ENCODE results near the gene PDLIM7.

The PDLIM7 gene

GRCh38 chr5:177455036-177455660 lies 42.3 kb downstream of the PDLIM7 start:
- peak; percentile 95 for DNase-seq

DNA sequence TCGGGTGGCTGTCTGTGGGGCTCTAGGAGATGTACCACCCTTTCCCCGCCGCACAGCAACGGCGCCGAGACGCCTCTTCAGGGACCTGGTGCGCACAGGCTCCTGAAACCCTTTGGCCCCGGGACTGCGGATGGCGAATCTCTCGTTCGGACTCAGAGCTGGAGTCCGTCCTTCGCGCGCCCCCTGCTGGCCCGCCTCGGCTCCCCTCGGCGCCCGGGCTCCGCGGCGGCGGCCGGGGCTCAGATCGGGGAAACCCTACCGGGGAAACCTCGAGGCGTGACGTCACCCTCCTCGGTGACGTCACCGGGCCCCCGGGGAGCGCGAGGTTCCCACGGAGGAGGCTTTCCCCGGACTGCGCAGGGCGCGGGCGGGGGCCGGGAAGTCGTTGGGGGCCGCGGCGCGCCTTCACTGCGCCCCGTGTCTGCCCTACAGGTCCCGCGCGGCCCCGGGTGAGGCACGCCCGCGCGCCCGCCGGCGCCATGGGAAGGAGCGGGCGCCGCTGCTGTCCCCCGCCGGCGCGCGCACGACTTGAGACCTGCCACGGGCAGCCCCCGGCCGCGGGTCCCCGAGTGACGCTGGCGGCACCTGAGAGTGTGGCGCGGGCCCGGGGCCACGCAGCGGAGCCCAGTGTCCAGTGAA lies 42.9 kb downstream of the PDLIM7 start:
- DNase-seq, result peak; percentile 94

GRCh38 chr5:177453852-177454396 lies 43.5 kb downstream of the PDLIM7 start:
- peak; percentile 45 for DNase-seq

DNA sequence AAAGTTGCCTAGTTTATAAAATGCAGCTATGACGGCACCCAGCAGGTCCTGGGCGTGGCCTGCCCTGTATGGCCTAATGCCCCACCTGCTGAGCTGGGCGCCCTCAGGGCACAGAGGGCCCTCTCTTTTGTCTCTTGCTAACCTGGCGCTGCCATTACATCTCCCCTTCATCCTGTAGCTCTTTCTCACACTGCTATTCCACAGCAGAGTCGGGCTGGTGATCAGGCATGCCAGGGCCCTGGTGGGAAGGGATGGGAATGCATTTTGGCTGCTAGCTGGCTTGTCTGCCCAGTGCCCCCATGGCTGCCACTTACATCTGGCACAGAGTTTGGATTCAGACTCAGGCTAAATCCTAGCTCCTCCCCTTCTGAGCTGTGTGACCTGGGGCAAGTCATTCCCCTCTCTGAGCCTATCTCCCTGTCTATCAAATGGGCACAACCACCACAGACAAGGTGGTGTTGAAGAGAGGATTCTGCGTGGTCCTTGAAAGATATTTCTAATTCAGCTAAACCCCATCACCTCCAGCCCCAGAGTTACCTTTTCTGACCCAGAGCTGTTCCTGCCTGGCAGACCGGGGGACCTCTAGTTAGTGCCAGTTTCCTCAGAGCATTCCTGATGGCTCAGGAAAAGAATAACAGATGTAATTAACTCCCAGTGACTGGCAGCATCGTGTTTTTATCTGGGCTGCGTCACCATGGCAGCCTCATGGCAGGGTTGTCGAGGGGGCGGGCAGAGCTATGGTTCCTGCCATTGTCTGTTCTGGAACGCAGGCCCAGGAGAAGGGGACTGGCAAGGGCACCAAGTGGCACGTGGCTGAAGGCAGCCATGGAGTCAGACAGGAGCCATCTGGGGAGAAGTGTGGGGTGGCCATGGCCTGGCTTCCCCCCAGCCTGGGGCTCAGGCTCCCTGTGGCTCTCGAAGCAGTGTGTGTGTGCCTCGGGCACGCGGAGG lies 44.4 kb downstream of the PDLIM7 start:
- DNase-seq, result no peak

GRCh38 chr5:177450667-177451424 lies 46.6 kb downstream of the PDLIM7 start:
- DNase-seq, result no peak

DNA sequence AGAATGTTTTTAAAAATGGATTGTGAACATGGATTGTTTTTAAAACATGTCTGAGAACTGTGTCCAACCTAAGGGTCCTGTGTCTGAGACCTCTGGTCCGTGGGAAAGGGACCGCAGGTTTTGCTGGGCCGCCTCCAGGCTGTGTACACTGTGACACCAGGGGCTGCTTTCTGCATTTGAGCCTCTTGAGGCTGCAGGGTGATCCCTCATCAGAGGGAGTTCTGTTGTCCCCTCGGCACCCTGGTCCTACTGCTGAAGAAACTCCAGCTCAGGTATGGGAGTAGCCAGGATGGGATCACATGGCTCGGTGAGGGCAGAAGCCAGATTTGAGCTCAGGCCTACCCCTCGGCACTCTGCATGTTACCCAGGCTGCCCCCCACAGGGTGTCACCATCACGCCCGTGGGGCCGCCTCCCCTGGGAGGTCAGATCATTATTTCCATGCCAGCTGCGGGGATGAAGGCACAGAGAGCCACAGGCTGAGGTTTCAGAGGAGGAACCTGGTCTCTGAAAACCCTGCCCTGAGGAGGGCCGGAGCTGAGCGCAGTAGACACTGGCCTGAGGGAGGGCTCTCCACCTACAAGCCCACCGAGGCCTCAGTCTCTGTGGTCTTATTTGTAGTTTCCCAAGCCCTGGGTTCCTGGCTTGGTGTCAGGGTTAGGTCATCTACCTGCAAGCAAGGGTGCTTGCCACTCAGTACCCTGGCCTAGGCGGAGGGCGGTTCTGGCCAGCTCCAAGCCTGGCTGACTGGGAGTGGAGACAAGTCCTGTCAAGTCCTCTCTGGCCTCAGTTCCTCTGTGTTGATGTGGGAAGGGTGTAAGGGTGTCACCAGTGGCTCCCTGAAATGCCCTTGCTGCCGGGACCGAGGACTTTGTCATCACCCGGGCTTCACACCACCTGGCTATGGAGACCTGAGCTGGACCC lies 48.0 kb downstream of the PDLIM7 start:
- DNase-seq, result no peak

- no peak for DNase-seq
These were observed 49.0 kb downstream of the PDLIM7 start for GRCh38 chr5:177448244-177448950.

DNA sequence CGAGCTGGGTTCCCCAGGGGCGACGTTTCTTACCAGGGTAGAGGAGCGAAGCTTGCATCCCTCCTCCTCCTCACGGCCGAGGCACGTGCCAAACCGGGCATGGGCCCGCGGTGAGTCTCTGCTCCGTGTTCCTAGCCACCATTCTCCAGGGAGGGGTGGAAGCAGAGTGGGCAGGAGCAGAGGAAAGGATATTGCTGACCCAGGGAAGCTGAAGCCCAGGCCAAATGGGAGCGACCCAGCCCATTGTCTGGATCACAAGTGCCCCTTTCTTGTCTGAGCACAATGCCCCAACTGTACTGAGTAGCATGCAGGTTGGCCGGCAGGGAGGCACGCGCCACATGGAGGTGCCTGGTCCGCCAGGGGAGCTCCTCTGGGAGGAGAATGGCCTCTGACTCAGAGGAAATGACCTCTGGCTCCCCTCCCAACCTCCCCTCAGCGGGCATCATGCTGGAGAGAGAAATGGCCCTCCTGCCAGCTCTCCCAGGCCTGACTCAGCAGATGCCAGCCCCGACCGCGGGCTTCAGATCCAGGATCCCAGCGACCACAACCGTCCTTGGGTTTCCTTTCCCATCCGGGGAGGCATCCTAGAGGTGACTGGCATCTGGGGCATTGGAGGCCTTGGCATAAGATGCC lies 49.7 kb downstream of the PDLIM7 start:
- DNase-seq, result peak; percentile 46

- DNase-seq, result peak; percentile 79
These were observed 50.3 kb downstream of the PDLIM7 start for GRCh38 chr5:177447066-177447610.

GRCh38 chr5:177446200-177447065 lies 51.0 kb downstream of the PDLIM7 start, which contains the start of gene PRR7:
TSS of gene PRR7 (plus strand) at chr5:177446814. CDS start at chr5:177455068, 8,254 bp downstream.
- DNase-seq, result peak; percentile 79

DNA sequence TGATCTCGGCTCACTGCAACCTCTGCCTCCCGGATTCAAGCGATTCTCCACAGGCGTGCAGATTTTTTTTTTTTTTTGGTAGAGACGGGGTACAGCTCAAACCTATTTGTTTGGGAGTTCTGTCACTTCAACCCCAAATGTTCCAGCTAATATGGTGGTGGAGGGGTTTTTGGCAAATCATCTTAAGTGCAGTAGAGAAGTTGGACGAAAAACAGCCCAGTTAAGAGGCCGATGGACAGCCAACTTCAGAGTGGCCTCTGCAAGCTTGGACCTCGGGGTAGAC lies 51.5 kb downstream of the PDLIM7 start:
- DNase-seq, result no peak

- peak; percentile 36 for DNase-seq
These were observed 52.1 kb downstream of the PDLIM7 start for GRCh38 chr5:177445052-177445916.

DNA sequence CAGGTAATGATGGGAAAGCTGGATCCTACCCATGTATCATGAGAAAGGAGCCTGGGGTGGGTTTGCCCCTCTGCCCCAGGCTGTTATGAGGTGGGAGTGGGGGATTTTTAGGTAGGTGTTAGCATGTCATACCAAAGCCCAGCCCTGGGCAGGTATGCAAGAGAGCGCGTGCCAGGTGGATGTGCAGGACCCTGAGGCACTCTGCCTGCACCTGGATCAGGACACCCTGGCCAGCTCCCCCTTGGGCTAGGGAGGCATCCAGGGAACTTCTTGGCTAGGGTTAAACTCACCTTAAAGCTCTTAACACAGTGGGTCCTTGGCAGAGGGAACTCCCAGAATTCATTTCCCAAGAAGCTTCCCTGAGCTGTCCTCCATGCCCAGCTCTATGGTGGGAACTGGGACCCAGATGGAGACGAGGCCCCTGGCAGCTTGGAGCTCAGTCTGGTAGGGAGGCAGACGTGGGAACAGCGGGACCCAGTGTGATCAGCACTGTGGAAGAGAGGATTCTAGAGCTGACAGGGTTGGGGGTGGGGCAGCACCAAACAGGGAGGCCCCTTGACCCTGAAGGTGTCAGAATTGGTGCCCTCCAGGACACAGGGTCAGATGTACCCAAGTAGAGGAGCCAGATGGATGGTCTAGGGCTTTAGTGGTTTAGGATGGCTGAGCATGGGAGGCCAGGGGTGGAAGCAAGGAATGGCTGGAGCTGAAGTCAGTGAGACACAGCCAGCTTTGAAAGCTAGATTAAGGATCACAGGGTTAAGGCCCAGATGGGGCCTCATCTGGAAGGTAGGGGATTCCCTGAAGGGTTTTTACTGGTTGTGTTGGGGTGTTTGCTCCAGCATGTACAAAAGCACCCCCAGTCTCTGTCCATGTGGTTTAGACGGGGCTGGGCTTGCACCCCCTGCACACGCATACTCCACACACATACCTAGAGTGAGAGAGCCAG lies 53.0 kb downstream of the PDLIM7 start:
- DNase-seq, result peak; percentile 34

DNA sequence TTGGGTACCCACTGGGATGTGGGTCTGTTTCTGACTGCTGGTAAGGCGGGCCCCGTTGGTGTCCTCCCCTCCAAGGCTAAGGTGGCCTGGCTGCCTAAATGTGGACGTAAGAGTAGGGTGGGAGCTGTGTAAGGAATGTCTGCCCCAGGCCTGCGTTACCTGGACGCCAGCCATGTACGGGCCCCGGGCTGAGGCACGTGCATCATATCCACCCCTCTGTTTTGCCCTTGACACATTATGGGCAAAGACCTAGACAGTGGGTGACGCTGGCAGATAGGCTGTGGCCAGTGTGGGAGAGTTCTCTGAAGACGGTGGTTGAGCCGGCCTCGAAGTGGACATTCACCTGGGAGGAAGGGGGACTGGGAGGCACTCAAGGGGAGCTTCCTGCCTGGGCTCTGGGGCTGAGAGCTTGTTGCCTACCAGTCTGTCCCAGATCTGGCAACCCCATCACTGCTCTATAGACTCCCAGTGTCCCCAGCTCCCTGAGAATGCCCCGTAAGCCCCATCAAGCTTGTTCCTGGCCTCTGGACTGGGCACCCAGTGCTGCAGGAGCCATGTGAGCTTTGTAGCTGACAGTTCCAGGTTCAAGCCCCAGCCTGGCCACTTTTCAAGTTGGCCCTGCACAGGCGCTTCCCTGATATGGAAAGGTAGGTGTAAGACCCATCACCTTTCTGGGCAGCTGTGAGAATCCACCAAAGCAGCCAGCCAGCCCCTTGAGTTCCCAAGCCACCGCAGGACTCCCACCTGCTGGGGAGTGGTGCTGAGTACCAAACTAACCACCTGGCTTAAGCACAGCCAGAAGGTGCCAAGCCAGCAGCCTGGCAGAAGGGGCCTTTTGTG lies 54.0 kb downstream of the PDLIM7 start:
- DNase-seq, result no peak

DNA sequence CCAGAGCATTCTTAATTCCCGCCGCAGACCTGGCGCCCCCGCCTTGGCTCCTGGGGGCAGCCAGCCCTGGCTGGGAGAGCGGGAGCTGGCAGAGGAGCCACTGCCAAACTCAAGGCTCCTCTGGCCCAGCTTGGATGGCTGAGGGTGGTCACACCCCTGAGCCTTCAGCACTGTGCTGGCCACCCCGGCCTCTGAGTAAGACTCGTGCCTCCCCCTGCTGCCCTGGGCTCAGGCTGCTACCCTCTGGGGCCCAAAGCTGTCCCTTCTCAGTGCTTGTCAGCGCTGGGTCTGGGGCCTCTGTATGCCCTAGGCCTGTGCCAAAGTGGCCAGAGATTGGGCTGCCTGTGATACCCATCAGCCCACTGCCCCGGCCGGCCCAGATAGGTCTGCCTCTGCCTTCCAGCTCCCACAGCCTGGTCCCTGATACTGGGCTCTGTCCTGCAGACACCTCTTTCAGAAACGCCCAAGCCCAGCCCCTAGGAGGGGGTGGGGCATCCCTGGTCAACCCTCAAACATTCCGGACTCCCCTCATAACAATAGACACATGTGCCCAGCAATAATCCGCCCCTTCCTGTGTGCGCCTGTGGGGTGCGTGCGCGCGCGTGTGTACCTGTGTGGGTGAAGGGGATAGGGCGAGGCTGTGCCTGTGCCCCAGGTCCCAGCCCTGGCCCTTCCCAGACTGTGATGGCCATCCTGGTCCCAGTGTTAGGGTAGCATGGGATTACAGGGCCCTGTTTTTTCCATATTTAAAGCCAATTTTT lies 55.2 kb downstream of the PDLIM7 start:
- DNase-seq, result no peak

All from activated CD4-positive, alpha-beta T cell treated with anti-CD3 and anti-CD28 coated beads for 48 hours (primary cell).